Left cardiac atrium (tissue), 4 donors: ENCODE measurements around the gene PMEL. TPM values are rescaled to one million over a fixed set of nuclear protein-coding genes. Genes with fewer than 3 reads are reported as not detected.
"Not testable (repeated sequence)": the region's sequence is repeated elsewhere in the genome, so short reads cannot be mapped to it uniquely, and the experiment has no call there.

Experiments
- ATAC-seq, 2 donors: fragments of 200-7000 bp; cut with Tn5 transposase; one replicate each; pipeline ENCODE4 v1.9.1; 2020; ENCODE audit warnings: mild to moderate bottlenecking in 2 of 2, moderate library complexity in 2 of 2
- DNase-seq: peaks from one replicate; pipeline ENCODE4 v3.0.0-alpha.2; 2020
- intact Hi-C, 2 donors: fragments of 100-400 bp; cut with DNase I; formaldehyde crosslinking; loops; one replicate each; pipeline versions ENCODE4 v1.14.1 to v1.15.1; 2022 to 2023
- total RNA-seq, 2 donors: library from RNA; stranded (reverse); fragmentation: NEBNext Ultra II Directional; extraction: Animal tissue kit (Norgen Biotek cat#: 25700); gene quantifications; one replicate each; pipeline ENCODE4 v1.2.1, GENCODE V29; 2021
- donor health status: DM: no; HTN: yes; CAD: no.
- donor health status: DM: no; HTN: yes; CAD: no; lungs with severe emphysema.
- donor health status: DM: yes; HTN: yes; CAD: no.
- donor health status: Dilated cardiomyopathy.

The PMEL gene
- total RNA-seq, 2 donors from 2014 or later = 0.65 to 0.81 TPM

GRCh38 chr12:55985976-55986375, 20.1 kb upstream of the PMEL start:
- DNase-seq, intact Hi-C loops, ATAC-seq: not testable (repeated sequence)

- intact Hi-C loops = no loop called here
- ATAC-seq = no peak
- no peak for DNase-seq
These were observed 19.5 kb upstream of the PMEL start for GRCh38 chr12:55985341-55985740.

GRCh38 chr12:55984861-55985260, 19.0 kb upstream of the PMEL start:
- ATAC-seq (no peak), DNase-seq (no peak)
- intact Hi-C loops = no loop called here

GRCh38 chr12:55983232-55983842, 17.5 kb upstream of the PMEL start:
- intact Hi-C loops = no loop called here
- DNase-seq (no peak), ATAC-seq (no peak)

DNA sequence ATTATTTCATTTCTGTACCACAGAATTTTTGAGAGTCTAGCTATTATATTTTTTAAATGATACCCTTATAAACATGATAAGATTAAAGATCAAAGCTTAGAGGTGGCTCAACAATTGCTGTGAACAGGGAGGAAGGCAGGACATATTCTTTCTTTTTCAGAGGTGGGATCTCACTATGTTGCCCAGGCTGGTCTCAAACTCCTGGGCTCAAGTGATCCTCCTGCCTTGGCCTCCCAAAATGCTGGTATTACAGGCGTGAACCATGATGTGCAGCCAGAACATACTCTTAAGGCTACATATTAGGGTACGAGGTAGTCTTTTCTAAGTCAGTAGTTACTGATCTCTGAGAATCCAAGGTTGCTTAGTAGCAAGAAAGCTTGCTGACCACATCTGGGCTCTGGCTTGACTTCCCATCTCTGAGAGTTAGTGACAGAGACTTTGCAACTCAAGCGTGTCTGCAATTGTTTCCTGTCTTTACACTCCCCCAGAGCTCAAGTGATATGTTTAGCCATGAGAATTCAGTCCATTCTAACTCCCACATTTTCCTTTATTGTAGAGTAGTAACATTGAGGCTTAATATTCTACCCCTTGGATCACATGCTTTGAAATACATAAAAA, 16.6 kb upstream of the PMEL start:
- no peak for ATAC-seq
- intact Hi-C loops = no loop called here
- DNase-seq = no peak

GRCh38 chr12:55981882-55982281, 16.0 kb upstream of the PMEL start:
- intact Hi-C loops, DNase-seq: not testable (repeated sequence)
- ATAC-seq = peak in 1 of 2 donors; percentile 54

- intact Hi-C loops = no loop called here
- ATAC-seq (no peak), DNase-seq (no peak)
These were observed 13.2 kb upstream of the PMEL start for GRCh38 chr12:55979069-55979468.

GRCh38 chr12:55978393-55978792, 12.6 kb upstream of the PMEL start:
- no peak for ATAC-seq
- intact Hi-C loops = no loop called here
- no peak for DNase-seq

- peak; percentile 58 for DNase-seq
- intact Hi-C loops = no loop called here
- peak; percentile 36 to 59 for ATAC-seq
These were observed 8.5 kb upstream of the PMEL start for GRCh38 chr12:55974308-55974730.

GRCh38 chr12:55973599-55974307, 7.9 kb upstream of the PMEL start, which contains the start of gene RAB5B:
TSS of gene RAB5B (plus strand) at chr12:55974078. CDS start at chr12:55986961, 12,883 bp downstream.
- peak; percentile 94 to 95 for ATAC-seq
- intact Hi-C loops = no loop called here
- peak; percentile 99 for DNase-seq

GRCh38 chr12:55972911-55973598, 7.2 kb upstream of the PMEL start:
- intact Hi-C loops = no loop called here
- DNase-seq (no peak), ATAC-seq (peak in 1 of 2 donors; percentile 2)

- DNase-seq = no peak
- no peak for ATAC-seq
- intact Hi-C loops = no loop called here
These were observed 6.6 kb upstream of the PMEL start for GRCh38 chr12:55972456-55972855.

- DNase-seq (no peak), ATAC-seq (no peak)
- intact Hi-C loops = no loop called here
These were observed 6.2 kb upstream of the PMEL start for GRCh38 chr12:55972042-55972441.

GRCh38 chr12:55970775-55971174, 4.9 kb upstream of the PMEL start:
- DNase-seq (no peak), ATAC-seq (no peak)
- intact Hi-C loops = no loop called here

DNA sequence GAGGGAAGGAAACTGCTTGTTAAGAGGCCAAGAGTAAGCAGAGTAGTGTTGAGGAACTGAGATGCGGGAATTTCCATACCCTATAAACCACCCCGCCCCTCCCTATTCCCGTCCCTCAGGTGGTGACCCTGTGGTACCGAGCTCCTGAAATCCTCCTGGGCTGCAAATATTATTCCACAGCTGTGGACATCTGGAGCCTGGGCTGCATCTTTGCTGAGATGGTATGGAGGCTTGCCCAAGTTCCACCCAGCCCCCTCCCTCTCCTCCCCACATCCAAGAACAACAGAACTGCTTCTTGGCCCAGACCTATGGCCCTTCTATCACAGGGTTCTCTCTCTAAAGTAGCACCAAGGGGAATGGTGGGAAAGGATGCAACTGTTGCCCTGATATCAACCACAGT, 3.5 kb upstream of the PMEL start:
- DNase-seq (no peak), ATAC-seq (no peak)
- intact Hi-C loops = loop anchor here in 1 of 2 donors (5.0 kb wide), 1 partner anchor 37 kb away; the partner anchor contains the start of gene DGKA

- intact Hi-C loops = loop anchor here in 1 of 2 donors (5.0 kb wide), 1 partner anchor 34 kb away; the partner anchor contains the start of gene DGKA
- peak; percentile 96 for DNase-seq
- peak; percentile 98 to 99 for ATAC-seq
These were observed 803 bp upstream of the PMEL start, which contains the start of gene CDK2 for GRCh38 chr12:55966408-55967281. TSS of gene CDK2 (plus strand) at chr12:55966830. CDS start at chr12:55967009, 179 bp downstream.

GRCh38 chr12:55965240-55965639, 602 bp downstream of the PMEL start:
- intact Hi-C loops = loop anchor here in 1 of 2 donors (5.0 kb wide), 1 partner anchor 33 kb away; the partner anchor contains the start of gene DGKA
- DNase-seq = no peak

DNA sequence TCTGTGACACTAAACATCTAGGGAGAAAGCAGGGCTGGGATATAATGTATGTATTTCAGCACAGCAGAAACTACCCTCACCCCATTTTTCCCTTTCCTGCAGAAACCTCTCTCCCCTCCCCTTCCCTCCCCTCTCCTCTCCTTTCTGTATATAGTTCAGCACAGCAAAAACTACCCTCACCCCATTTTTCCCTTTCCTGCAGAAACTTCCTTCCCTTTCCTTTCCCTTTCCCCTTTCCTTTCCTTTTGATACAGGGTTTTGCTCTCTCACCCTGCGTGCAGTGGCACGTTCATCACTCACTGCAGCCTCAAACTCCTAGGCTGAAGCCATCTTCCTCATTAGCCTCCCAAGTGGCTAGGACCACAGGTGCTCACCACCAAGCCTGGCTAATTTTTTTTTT, 2.1 kb downstream of the PMEL start:
- no peak for ATAC-seq
- intact Hi-C loops = no loop called here
- no peak for DNase-seq

More at GRCh38 chr12:55965240-55965639, 602 bp downstream of the PMEL start:
- no peak for ATAC-seq
